HPDE6-E6E7 (cell line): ENCODE results near the gene CACNA1E.

Source experiments
- DNase-seq: peaks from one replicate; pipeline ENCODE4 v3.0.0; 2011; ENCODE audit warnings: missing footprints; ENCODE audit errors: extremely low spot score

Gene CACNA1E

DNA sequence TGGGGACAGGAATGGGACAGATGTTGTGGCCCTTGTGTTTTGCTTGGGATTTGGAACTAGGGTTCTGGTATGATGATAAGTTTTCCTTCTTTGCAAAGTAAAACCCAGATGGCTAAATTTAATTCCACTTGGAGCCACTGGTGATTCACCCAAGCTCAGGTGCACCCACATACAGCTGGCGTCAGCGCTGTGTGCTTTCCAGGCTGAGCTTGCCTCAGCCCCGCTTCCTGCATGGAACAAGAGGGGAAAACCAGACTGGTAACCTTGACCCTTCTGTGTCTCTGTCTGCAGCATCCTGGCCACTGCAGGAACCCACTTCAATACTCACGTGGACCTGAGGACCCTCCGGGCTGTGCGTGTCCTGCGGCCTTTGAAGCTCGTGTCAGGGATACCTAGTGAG lies 94.2 kb downstream of the CACNA1E start:
- no peak for DNase-seq

DNA sequence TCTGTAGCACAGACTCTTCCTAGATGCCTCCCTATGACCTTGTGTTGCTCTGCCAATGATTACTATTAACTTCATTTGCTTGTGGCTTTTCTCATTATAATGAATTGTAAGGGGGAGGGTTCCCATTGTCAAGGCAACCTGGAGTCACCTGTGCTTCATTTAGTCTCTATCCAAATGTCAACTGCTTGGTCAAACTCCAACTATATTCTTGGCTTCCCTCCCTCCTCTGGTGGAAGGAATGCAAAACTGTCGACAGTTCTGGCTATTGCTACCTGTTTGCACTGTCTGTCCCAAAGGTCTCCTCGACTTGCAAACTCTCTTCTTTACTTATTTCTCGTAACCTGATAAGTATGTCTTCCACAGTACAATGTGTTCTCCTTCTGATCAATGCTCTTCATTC lies 100.3 kb downstream of the CACNA1E start:
- no peak for DNase-seq

DNA sequence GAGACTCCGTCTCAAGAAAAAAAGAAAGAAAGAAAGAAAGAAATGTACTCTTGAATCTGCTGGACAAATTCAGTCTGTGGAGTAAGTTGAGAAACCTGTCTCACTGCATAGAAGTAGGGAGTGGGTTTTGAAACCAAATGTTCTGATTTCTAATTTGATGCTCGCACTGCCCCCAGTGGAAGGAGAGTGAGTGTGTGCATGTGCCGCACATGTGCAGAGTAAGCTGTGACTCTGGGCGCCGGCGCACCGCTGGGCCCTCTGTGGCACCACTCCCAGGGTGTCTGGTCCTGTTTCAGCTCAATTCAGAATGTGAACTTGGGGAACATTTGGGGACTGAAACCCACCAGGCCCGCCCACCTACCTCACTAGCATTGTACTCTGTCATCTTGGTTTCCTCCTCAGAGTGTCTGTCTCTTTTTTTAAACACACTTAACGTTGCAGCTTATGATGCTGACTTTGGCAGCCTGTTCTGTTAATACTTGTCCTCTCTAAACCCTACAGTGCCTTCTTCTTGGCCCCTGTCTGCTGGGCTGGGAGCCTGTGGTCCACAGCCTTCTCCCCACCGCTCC lies 104.6 kb downstream of the CACNA1E start:
- no peak for DNase-seq

- DNase-seq: peak; percentile 8
Observed at GRCh38 chr1:181588631-181589030, 105.3 kb downstream of the CACNA1E start.

DNA sequence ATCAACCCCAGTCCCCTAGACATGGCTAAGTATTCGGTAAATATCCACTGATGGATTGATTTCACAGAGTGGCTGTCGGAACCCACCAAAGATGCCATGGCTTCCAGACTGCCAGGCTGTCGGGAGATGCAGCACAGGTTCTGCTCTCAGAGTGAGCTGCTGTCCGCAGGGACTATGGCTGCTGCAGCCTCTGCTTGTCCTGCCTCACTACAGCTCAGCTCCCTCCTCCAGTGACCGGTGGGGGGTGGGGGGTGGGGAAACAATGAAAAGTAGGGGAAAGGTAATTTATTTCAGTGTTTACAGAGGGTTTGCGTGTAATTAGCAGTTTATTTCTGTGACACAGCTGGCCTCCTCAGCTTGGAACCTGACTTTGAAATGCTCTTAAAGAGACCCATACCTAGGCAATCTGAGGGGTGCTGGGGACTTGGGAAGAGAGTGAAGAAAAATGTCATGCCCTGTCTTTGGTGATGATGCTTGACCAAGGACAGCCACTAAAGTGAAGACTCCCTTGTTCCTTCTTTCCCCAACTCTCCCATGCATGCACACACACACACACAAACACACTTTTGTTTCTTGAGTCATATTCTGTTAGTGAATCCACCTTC lies 109.0 kb downstream of the CACNA1E start:
- no peak for DNase-seq

DNA sequence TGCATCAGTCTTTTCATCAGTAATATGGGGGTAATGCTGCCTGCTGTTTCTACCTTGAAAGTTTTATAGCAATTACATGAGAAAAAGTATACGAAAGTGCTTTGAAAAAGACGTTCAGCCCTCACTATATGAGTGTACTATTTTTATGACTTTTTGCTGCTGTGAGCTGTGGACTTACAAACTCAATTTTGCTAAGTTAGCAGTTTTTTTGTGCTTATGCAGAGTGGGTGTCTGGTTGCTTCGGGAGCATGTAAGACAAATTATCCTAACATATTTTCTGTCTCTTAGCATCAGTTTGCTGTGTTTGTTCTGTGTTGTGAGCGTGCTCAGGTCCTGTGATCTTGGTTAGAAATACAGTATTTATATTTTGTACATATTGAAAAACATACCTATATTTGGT lies 109.7 kb downstream of the CACNA1E start:
- DNase-seq: no peak

GRCh38 chr1:181594553-181594952 lies 111.2 kb downstream of the CACNA1E start:
- DNase-seq: no peak

GRCh38 chr1:181595234-181595633 lies 111.9 kb downstream of the CACNA1E start:
- DNase-seq: no peak

- DNase-seq: no peak
Observed at GRCh38 chr1:181601186-181601950, 118.1 kb downstream of the CACNA1E start.

- no peak for DNase-seq
Observed at GRCh38 chr1:181603735-181604410, 120.6 kb downstream of the CACNA1E start.

DNA sequence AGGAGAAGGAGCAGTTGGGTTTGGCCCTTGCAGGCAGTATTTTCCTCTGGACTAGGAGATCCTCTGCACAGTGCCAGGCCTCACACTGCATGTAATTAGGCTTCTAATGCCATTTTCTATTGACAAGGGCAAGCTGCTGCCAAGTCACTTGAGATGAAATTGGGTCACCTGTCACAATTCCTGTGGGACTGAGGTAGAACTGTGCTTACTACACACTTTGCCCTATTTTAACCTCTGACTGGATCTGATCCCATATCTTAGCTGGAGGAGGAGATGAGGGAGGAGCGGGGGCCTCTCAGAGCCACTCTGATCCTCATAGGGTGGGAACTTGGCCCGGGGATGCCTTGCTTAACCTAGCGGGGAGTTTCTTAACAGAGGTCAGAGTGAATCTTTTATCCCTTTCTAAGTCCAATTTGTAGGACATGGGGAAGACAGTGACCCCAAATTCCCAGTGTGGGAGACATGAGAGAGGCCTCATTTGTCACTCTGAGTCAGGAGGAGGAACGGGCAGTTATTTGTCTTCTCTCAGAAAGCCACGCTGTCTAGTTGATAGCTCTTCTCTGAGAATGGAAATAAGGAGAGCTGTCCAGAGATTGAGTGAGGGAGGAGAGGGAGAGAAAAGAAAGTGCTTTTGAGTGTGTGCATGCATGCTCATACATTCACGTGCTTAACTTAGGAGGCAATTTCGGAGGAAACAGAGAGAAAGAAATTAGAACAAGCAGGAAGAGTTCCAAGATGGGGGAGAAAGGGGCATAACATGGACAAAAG lies 121.3 kb downstream of the CACNA1E start:
- no peak for DNase-seq

DNA sequence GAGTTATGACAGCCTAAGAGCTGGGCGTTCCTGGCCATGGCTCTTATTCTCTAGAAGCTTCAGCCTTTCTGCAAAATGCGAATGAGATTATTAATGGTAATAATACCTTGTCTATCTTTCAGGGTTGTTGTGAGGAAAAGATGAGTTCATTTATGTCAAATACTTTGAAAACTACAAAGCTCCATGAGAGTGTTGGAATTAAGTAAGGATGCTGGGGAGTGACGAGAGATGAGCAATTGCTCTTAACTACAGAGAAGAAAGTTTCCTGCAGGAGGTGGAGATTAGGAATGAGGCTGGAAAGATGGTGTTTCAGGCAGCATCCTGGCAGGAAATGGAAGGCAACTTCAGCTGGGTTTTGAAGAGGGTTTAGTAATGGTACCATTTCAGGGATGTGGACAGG lies 124.2 kb downstream of the CACNA1E start:
- no peak for DNase-seq

DNA sequence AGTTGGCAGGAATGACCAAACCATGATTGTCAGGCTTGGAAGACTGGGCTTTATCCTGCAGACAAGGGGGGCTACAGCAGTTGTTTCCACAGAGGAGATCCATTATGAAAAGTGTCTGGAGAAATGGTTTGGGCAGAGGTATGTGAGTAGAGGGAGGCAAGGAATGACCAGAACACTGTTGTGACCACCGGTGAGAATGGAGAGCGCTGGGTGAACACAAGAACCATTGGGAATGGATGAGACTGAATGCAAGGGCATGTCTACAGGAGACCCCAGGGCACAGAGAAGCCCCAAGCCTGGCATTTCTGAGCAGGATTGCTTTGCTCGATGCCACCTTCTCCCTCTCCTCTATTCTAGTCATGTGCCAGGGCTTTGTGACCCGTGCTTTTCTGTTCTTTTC lies 125.1 kb downstream of the CACNA1E start:
- no peak for DNase-seq

- no peak for DNase-seq
Observed at GRCh38 chr1:181608948-181609347, 125.6 kb downstream of the CACNA1E start.

GRCh38 chr1:181612100-181612499 lies 128.8 kb downstream of the CACNA1E start:
- no peak for DNase-seq

DNA sequence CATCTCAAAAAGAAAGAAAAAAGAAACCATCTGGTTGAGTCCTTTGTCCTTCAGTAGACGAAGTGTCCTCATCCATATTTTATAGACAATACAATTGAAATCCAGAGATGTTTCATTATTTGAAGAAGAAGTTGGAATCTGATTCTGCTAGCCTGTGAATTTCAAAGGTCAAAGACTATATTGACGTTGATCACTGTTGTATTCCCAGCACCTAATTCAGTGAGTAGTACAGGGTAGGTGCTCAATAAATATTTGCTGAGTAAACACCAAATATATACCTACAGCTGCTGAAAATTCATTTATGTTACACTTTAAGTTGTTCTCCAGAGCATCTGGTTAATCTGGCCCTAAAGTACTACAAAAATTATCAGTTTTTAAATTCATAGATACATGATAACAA lies 135.2 kb downstream of the CACNA1E start:
- no peak for DNase-seq

DNA sequence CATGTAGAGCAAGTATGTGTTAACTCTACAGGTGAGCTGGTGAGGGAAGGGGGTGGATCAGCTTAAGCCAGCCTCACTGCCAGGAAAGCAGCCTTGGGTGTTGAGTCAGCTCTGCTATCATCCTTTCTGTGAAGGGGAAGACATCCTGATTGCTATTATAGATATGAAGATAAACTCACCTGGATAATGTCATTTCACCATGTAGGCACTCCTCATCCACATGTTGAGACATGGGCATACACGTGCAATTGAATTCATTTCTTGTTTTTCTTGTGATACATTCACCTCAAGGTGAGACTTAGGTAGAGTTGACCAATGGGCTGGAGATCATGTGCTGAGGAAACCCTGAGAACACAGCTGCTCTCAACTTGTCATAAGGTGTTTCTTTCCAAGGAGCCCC lies 136.9 kb downstream of the CACNA1E start:
- no peak for DNase-seq

- no peak for DNase-seq
Observed at GRCh38 chr1:181623850-181624249, 140.5 kb downstream of the CACNA1E start.

- DNase-seq: no peak
Observed at GRCh38 chr1:181626279-181626938, 143.1 kb downstream of the CACNA1E start.

GRCh38 chr1:181630398-181630797 lies 147.1 kb downstream of the CACNA1E start:
- no peak for DNase-seq

GRCh38 chr1:181630838-181631237 lies 147.5 kb downstream of the CACNA1E start:
- no peak for DNase-seq
